Right kidney (tissue), 1 donor: ENCODE measurements around the gene SPSB2.

Experiments
- DNase-seq: peaks from one replicate; pipeline ENCODE4 v3.0.0-alpha.2; 2016

SPSB2 gene

GRCh38 chr12:6832125-6832524 lies 41.0 kb downstream of the SPSB2 start:
- DNase-seq: no peak

DNA sequence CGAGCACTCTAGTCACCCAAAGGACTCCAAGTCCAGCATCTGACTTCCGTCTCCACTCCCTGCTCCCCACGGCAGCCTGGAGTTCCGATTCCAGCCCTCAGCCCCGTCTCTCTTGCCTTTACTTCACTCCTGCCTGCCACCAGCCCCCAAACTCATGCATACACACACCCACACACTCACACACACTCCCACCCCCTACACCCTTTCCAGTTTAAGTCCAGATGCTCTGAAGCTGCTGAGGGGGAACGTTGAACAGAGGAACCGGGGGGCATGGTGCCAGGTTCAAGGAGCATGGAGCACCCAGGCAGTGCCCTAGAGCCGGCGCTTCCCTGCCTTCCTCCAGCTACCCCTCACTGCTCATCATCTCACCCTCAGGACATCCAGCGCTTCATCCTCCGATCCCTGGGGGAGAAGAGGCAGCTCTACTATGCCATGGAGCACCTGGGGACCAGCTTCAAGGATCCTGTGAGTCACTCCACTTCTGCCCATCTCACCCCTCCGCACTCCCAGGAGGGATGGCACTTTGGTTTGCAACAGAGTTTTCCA lies 41.6 kb downstream of the SPSB2 start:
- DNase-seq: no peak

- DNase-seq: no peak
Observed at GRCh38 chr12:6830999-6831398, 42.1 kb downstream of the SPSB2 start.

GRCh38 chr12:6830286-6830890 lies 42.7 kb downstream of the SPSB2 start:
- DNase-seq: no peak

DNA sequence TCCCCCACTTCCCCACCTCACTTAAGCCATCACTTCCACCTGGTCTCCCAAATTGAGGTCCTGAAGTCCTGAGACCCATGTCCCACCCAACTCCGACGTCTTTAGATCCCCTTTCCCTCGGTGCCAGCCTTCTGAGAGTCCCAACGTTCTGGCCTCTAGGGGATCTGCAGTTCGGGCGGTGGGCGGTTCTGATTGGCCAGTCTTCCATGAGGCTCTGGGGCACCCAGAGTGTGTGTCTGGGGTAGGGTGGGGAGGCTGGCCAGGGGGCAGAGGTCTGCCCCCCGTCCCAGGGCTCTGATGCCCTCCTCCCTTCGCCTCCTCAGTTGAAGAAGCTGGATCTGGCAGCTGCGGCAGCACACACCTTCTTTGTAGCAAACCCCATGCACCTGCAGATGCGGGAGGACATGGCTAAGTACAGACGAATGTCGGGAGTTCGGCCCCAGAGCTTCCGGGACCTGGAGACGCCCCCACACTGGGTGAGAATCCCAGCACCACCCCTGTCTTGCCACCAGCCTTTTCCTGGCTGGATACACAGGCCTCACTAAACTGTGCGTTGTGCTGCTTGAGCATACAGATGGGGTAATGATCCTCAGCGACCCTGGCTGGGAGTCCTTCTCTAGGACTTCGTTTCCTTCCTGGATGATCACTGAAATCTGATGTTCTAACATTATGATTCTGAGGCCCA lies 43.4 kb downstream of the SPSB2 start:
- no peak for DNase-seq

DNA sequence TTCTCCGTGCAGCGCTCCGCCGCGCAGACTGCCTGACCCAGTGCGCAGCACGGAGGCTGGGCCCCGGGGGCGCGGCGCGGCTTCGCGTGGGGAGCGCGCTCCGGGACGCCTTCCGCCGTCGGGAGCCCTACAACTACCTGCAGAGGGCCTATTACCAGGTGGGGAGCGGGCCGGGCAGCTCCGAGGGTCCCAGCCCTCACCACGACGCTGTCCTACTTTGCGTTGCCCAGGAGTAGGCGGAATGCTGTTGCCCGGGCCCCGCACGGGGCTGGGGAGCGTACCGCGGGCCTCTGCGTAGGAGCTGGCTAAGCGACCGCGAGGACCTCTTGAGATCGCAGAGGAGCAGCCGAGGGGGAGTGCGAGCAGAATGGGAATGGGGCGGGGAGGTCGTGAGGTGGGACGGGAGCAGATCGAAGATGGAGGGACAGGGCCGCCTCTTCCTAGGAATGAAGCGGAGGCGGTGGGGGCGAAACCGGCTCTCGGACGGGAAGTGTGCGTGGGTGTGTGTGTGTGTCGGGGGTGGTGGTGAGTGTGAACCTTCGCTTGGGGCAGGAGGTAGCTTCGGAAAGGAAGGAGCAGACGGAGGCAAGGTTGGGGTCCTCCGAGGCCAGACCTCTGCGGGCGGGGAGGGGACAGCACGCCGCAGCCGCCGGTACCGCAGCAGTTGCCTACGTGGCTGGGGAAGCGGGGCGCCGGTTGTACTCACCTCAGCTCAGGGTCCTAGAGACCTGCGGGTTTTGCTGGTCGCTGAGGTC lies 44.1 kb downstream of the SPSB2 start:
- peak; percentile 85 for DNase-seq

- peak; percentile 84 for DNase-seq
Observed at GRCh38 chr12:6827982-6828780, 44.9 kb downstream of the SPSB2 start, which contains the start of gene P3H3. TSS of gene P3H3 (plus strand) at chr12:6828407. CDS start at chr12:6828441, 34 bp downstream.

DNA sequence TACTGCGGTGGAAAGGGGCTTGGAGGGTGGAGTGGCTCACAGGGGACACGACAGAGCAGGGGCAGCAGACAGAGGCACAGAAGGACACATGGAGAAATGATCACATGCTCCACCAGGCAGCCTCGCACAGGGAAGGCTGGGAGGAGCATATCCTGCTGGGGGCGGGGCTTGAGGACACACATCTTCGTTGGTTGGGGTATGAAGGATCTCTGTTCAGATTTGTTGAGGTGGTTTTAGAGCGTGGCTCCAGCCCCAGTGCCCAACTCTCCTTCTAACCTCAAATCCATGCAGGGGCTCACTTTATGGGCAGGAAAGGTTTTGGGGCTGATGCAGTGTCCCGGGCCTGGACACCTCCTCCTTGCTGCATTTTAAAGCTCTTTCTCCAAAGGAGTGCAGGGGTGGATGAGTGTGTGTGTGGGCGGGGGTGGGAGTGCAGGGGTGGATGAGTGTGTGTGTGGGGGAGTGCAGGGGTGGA lies 45.6 kb downstream of the SPSB2 start:
- peak; percentile 79 for DNase-seq

DNA sequence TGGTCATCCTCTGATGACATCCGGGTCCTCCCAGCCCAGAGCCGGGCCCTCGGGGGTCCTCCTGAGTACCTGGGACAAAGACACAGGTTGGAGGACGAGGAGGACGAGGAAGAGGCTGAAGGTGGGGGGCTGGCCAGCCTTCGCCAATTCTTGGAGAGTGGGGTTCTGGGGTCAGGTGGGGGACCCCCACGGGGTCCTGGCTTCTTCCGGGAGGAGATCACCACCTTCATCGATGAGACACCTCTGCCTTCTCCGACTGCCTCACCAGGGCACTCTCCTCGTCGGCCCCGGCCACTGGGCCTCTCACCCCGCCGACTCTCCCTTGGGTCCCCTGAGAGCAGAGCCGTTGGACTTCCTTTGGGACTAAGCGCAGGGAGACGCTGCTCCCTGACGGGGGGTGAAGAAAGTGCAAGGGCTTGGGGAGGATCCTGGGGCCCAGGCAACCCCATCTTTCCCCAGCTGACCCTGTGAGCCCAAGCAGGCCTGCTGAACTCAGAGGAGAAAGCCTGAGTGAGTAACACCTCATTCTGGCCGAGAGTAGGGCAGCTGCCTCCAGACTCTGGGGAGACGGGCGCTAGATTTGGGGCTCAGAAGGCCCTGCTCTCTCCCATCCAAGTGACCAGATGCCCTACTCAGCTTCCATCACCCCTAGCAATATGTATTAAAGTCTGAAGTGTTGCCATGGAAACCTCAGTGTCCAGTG lies 46.2 kb downstream of the SPSB2 start:
- no peak for DNase-seq

GRCh38 chr12:6826125-6826733 lies 46.9 kb downstream of the SPSB2 start:
- no peak for DNase-seq

DNA sequence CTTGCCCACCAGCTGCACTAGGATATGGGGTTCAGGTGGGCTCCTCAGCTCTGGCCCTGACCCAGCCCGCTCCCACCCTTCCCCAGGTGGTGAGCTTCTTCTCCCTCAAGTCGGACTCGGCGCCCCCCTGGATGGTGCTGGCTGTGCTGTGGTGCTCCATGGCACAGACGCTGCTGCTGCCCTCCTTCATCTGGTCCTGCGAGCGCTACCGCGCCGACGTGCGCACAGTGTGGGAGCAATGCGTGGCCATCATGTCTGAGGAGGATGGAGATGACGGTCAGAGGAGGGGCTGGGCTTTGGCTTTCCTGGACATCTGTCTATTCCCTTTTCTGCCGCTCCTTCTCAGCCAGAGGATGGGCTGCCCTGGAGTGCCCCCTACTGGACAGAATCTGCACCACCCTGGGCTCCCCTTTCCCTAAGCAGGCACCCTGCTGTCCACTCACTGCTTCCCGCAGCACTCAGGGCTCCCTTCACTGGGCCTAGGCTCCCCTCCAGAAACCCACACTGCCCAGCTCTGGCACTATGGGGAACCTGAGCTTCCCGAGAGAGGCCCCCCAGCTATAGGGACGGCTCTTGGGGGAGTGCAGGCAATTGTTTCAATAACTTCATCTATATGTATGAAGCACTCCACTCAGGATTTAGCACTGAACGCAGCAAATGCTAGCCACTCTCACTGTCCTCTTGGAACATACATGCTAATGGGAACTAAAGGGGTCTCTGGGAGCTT lies 47.5 kb downstream of the SPSB2 start:
- peak; percentile 80 for DNase-seq

GRCh38 chr12:6824901-6825381 lies 48.2 kb downstream of the SPSB2 start:
- no peak for DNase-seq

- DNase-seq: no peak
Observed at GRCh38 chr12:6824085-6824775, 48.9 kb downstream of the SPSB2 start.

- DNase-seq: peak; percentile 33
Observed at GRCh38 chr12:6823182-6824084, 49.7 kb downstream of the SPSB2 start.

GRCh38 chr12:6822426-6823135 lies 50.5 kb downstream of the SPSB2 start:
- DNase-seq: no peak

- DNase-seq: peak; percentile 62
Observed at GRCh38 chr12:6821591-6822425, 51.3 kb downstream of the SPSB2 start, which contains the start of gene GPR162. TSS of gene GPR162 (plus strand) at chr12:6821821. CDS start at chr12:6823899, 2,078 bp downstream.
